Measurements from ENCODE around the gene ERP27. TPM values are rescaled to one million over a fixed set of nuclear protein-coding genes. Genes with fewer than 3 reads are reported as not detected.

ERP27 gene
- total RNA-seq, 1 donor from 2014 or later, result 1.0 TPM

- peak overlapping the region; percentile 96 for H3K27ac Mint-ChIP-seq (ENCODE audit: unreplicated experiment)
- Histone ChIP-seq H3K9ac (ENCODE audit: low read length) (peak overlapping the region; percentile 59), H2AFZ (ENCODE audit: low read depth, low read length) (peak overlapping the region; percentile 31)
Measured at GRCh38 chr12:14948672-14949071, 10.3 kb upstream of the ERP27 start.

GRCh38 chr12:14946861-14947260 lies 8.5 kb upstream of the ERP27 start:
- Mint-ChIP-seq H3K4me1 (ENCODE audit: low read depth, unreplicated experiment) (peaks cover 39% of the 10 kb centered on the region), H3K27ac (ENCODE audit: unreplicated experiment) (no peak overlapping the region), H3K27me3 (ENCODE audit: low read depth, unreplicated experiment) (no peaks in the 10 kb centered on the region), H3K36me3 (ENCODE audit: low read depth, unreplicated experiment) (peaks cover 13% of the 10 kb centered on the region), H3K9me3 (ENCODE audit: unreplicated experiment) (peaks cover 3% of the 10 kb centered on the region), H3K4me3 (ENCODE audit: unreplicated experiment) (no peak overlapping the region)
- Histone ChIP-seq H3K79me2 (ENCODE audit: insufficient read depth, low read length) (no peaks in the 10 kb centered on the region), H3K4me1 (ENCODE audit: insufficient read depth, low read length) (peaks cover 23% of the 10 kb centered on the region), H3K9me3 (ENCODE audit: insufficient read depth, low read depth, low read length) (no peaks in the 10 kb centered on the region), H3K4me3 (ENCODE audit: insufficient read depth, low read depth, low read length) (no peak overlapping the region), H3K9ac (ENCODE audit: low read length) (no peak overlapping the region), H3K36me3 (ENCODE audit: insufficient read depth, low read length) (no peaks in the 10 kb centered on the region), H3K4me2 (ENCODE audit: low read length) (no peak overlapping the region), H4K20me1 (ENCODE audit: insufficient read depth, low read length) (no peaks in the 10 kb centered on the region), H3K27me3 (ENCODE audit: insufficient read depth, low read length) (no peaks in the 10 kb centered on the region), H3K27ac (ENCODE audit: low read depth, low read length) (no peak overlapping the region), H2AFZ (ENCODE audit: low read depth, low read length) (no peak overlapping the region)
- FAIRE-seq (no peak), DNase-seq (ENCODE audit: low read depth) (no peak)
- TF ChIP-seq CTCF (IDR thresholded peaks at IDR 0.05; ENCODE audit: insufficient read depth, low read depth, low read length), result no peak
- TF ChIP-seq EZH2 (IDR thresholded peaks at IDR 0.05; ENCODE audit: insufficient read depth, low read length), result no peak

More at GRCh38 chr12:14948672-14949071, 10.3 kb upstream of the ERP27 start:
- H3K4me1 Mint-ChIP-seq (ENCODE audit: low read depth, unreplicated experiment), result peaks cover 51% of the 10 kb centered on the region
- FAIRE-seq (peak; percentile 85), DNase-seq (ENCODE audit: low read depth) (peak; percentile 85)
- Histone ChIP-seq H3K27me3 (ENCODE audit: insufficient read depth, low read length) (no peaks in the 10 kb centered on the region), H3K4me2 (ENCODE audit: low read length) (peak overlapping the region; percentile 72), H3K27ac (ENCODE audit: low read depth, low read length) (peak overlapping the region; percentile 74), H4K20me1 (ENCODE audit: insufficient read depth, low read length) (no peaks in the 10 kb centered on the region), H3K4me1 (ENCODE audit: insufficient read depth, low read length) (peaks cover 34% of the 10 kb centered on the region), H3K79me2 (ENCODE audit: insufficient read depth, low read length) (no peaks in the 10 kb centered on the region), H3K36me3 (ENCODE audit: insufficient read depth, low read length) (no peaks in the 10 kb centered on the region), H3K4me3 (ENCODE audit: insufficient read depth, low read depth, low read length) (peak overlapping the region; percentile 13), H3K9me3 (ENCODE audit: insufficient read depth, low read depth, low read length) (no peaks in the 10 kb centered on the region)
- peaks cover 3% of the 10 kb centered on the region for H3K9me3 Mint-ChIP-seq (ENCODE audit: unreplicated experiment)
- TF ChIP-seq CTCF (IDR thresholded peaks at IDR 0.05; ENCODE audit: insufficient read depth, low read depth, low read length), result no peak
- TF ChIP-seq EZH2 (IDR thresholded peaks at IDR 0.05; ENCODE audit: insufficient read depth, low read length), result no peak
- peak overlapping the region; percentile 56 for H3K4me3 Mint-ChIP-seq (ENCODE audit: unreplicated experiment)
- peaks cover 3% of the 10 kb centered on the region for H3K36me3 Mint-ChIP-seq (ENCODE audit: low read depth, unreplicated experiment)
- no peaks in the 10 kb centered on the region for H3K27me3 Mint-ChIP-seq (ENCODE audit: low read depth, unreplicated experiment)

GRCh38 chr12:14946162-14946561 lies 7.8 kb upstream of the ERP27 start:
- no peaks in the 10 kb centered on the region for H3K27me3 Mint-ChIP-seq (ENCODE audit: low read depth, unreplicated experiment)
- no peak for FAIRE-seq
- H3K27ac Mint-ChIP-seq (ENCODE audit: unreplicated experiment), result no peak overlapping the region
- Histone ChIP-seq H2AFZ (ENCODE audit: low read depth, low read length) (no peak overlapping the region), H4K20me1 (ENCODE audit: insufficient read depth, low read length) (no peaks in the 10 kb centered on the region), H3K9ac (ENCODE audit: low read length) (no peak overlapping the region), H3K27ac (ENCODE audit: low read depth, low read length) (no peak overlapping the region), H3K4me2 (ENCODE audit: low read length) (no peak overlapping the region), H3K4me1 (ENCODE audit: insufficient read depth, low read length) (peaks cover 18% of the 10 kb centered on the region), H3K9me3 (ENCODE audit: insufficient read depth, low read depth, low read length) (no peaks in the 10 kb centered on the region), H3K4me3 (ENCODE audit: insufficient read depth, low read depth, low read length) (no peak overlapping the region), H3K36me3 (ENCODE audit: insufficient read depth, low read length) (no peaks in the 10 kb centered on the region), H3K79me2 (ENCODE audit: insufficient read depth, low read length) (no peaks in the 10 kb centered on the region), H3K27me3 (ENCODE audit: insufficient read depth, low read length) (no peaks in the 10 kb centered on the region)
- peaks cover 13% of the 10 kb centered on the region for H3K36me3 Mint-ChIP-seq (ENCODE audit: low read depth, unreplicated experiment)
- DNase-seq (ENCODE audit: low read depth), result no peak
- H3K4me1 Mint-ChIP-seq (ENCODE audit: low read depth, unreplicated experiment), result peaks cover 32% of the 10 kb centered on the region
- no peak for TF ChIP-seq CTCF (IDR thresholded peaks at IDR 0.05; ENCODE audit: insufficient read depth, low read depth, low read length)
- TF ChIP-seq EZH2 (IDR thresholded peaks at IDR 0.05; ENCODE audit: insufficient read depth, low read length), result no peak
- peaks cover 3% of the 10 kb centered on the region for H3K9me3 Mint-ChIP-seq (ENCODE audit: unreplicated experiment)
- no peak overlapping the region for H3K4me3 Mint-ChIP-seq (ENCODE audit: unreplicated experiment)

All from astrocyte (in vitro differentiated cells and primary cell).